B cell (primary cell): ENCODE results near the gene CALD1. TPM values are rescaled to one million over a fixed set of nuclear protein-coding genes. Genes with fewer than 3 reads are reported as not detected.

Experiments
- ATAC-seq: fragments of 200-7000 bp; cut with Tn5 transposase; one replicate; pipeline ENCODE4 v1.10.0; 2021; ENCODE audit warnings: low read depth, mild to moderate bottlenecking, moderate number of reproducible peaks, moderate library complexity
- CTCF ChIA-PET: fragments of 350-600 bp; sonication (Branson Sonifier 250); formaldehyde crosslinking; loops from one replicate; lab custom pipeline; 2021; ENCODE audit warnings: antibody characterized with exemption, inconsistent platforms; lab: Charles Lee
- POLR2A ChIA-PET: fragments of 350-600 bp; sonication (Branson Sonifier 250); formaldehyde crosslinking; loops from one replicate; lab custom pipeline; 2021; ENCODE audit warnings: antibody characterized with exemption; lab: Charles Lee
- DNase-seq: peaks from one replicate; pipeline ENCODE4 v3.0.0; 2013
- H2AFZ ChIP-seq: 2 replicates; pipeline ENCODE4 v1.6.1; 2012; ENCODE audit warnings: mild to moderate bottlenecking, low read depth, low read length; ENCODE audit not compliant: insufficient read depth, poor library complexity, severe bottlenecking
- H3K27ac ChIP-seq, 2 donors: 1 replicate in 1 of 2; 2 replicates in 1 of 2; pipeline ENCODE4 v1.5.1; 2012 to 2013; ENCODE audit warnings: low read length in 2 of 2, mild to moderate bottlenecking in 2 of 2, moderate library complexity in 1 of 2
- H3K27me3 ChIP-seq, 4 experiments: fragments of 200-600 bp in 1 of 4; sonication (generic) in 1 of 4; replicated peaks in 1 of 4; 1 replicate in 2 of 4; 2 replicates in 2 of 4; pipeline versions ENCODE4 v1.6.1 to v1.7.0; 2013 to 2016; ENCODE audit warnings: low read length in 3 of 4, mild to moderate bottlenecking in 2 of 4, mixed read lengths in 1 of 4, moderate library complexity in 1 of 4; ENCODE audit not compliant: insufficient read depth in 4 of 4, control insufficient read depth in 3 of 4; ENCODE audit errors: control extremely low read depth in 1 of 4
- H3K36me3 ChIP-seq, 2 experiments: replicated peaks in 1 of 2; 1 replicate in 1 of 2; 2 replicates in 1 of 2; pipeline versions ENCODE4 v1.6.1 to v1.7.1; 2013; ENCODE audit warnings: low read length in 1 of 2; ENCODE audit not compliant: insufficient read depth in 2 of 2, control insufficient read depth in 1 of 2; ENCODE audit errors: control extremely low read depth in 1 of 2, extremely low read depth in 1 of 2
- H3K4me1 ChIP-seq, 2 donors: fragments of 200-600 bp in 1 of 2; sonication (generic) in 1 of 2; 1 replicate in 1 of 2; 2 replicates in 1 of 2; pipeline versions ENCODE4 v1.5.1 to v1.6.1; 2013 to 2017; ENCODE audit warnings: low read length in 2 of 2; ENCODE audit not compliant: control insufficient read depth in 2 of 2, insufficient read depth in 2 of 2
- H3K4me2 ChIP-seq: replicated peaks from 2 replicates; pipeline ENCODE3; 2012; ENCODE audit warnings: mild to moderate bottlenecking, low read depth, low read length; ENCODE audit not compliant: poor library complexity, severe bottlenecking
- H3K4me3 ChIP-seq, 5 experiments: fragments of 200-600 bp in 1 of 5; sonication (generic) in 1 of 5; 1 replicate in 3 of 5; 2 replicates in 2 of 5; pipeline versions ENCODE4 v1.5.1 to v1.7.0; 2011 to 2016; ENCODE audit warnings: low read length in 4 of 5, mild to moderate bottlenecking in 4 of 5, low read depth in 2 of 5, control low read depth in 1 of 5, moderate library complexity in 1 of 5; ENCODE audit not compliant: insufficient read depth in 1 of 5; ENCODE audit errors: control extremely low read depth in 1 of 5, extremely low read depth in 1 of 5
- H3K79me2 ChIP-seq: fragments of 200-600 bp; sonication (generic); one replicate; pipeline ENCODE4 v1.6.0; 2016; ENCODE audit warnings: low read length; ENCODE audit not compliant: control insufficient read depth, insufficient read depth
- H3K9ac ChIP-seq: fragments of 200-600 bp; sonication (generic); 2 replicates; pipeline ENCODE4 v1.6.1; 2017; ENCODE audit warnings: mild to moderate bottlenecking, low read length, moderate library complexity
- H3K9me3 ChIP-seq, 3 donors: one replicate each; pipeline versions ENCODE4 v1.6.1 to v1.7.1; 2013; ENCODE audit warnings: low read length in 2 of 3; ENCODE audit not compliant: control insufficient read depth in 2 of 3, insufficient read depth in 1 of 3; ENCODE audit errors: control extremely low read depth in 1 of 3
- H4K20me1 ChIP-seq: 2 replicates; pipeline ENCODE4 v1.6.0; 2012; ENCODE audit warnings: mild to moderate bottlenecking, low read length; ENCODE audit not compliant: insufficient read depth, control insufficient read depth, poor library complexity, severe bottlenecking
- H3K27ac Mint-ChIP-seq: one replicate; pipeline ENCODE4 v1.8.0; 2021; ENCODE audit warnings: mixed read lengths
- H3K27me3 Mint-ChIP-seq: one replicate; pipeline ENCODE4 v1.8.0; 2021; ENCODE audit warnings: mixed read lengths
- H3K4me1 Mint-ChIP-seq: one replicate; pipeline ENCODE4 v1.8.0; 2021; ENCODE audit warnings: mixed read lengths
- H3K4me3 Mint-ChIP-seq: one replicate; pipeline ENCODE4 v1.8.0; 2021; ENCODE audit warnings: mixed read lengths
- H3K9me3 Mint-ChIP-seq: one replicate; pipeline ENCODE4 v1.8.0; 2022; ENCODE audit warnings: mixed read lengths; ENCODE audit not compliant: insufficient read depth
- CTCF ChIP-seq: fragments of 200-600 bp; IDR thresholded peaks from one replicate; pipeline ENCODE4 v1.8.0; 2022; ENCODE audit warnings: antibody characterized with exemption, mild to moderate bottlenecking
- EZH2 ChIP-seq: IDR thresholded peaks from 2 replicates; pipeline ENCODE4 v1.6.1; 2012; ENCODE audit warnings: borderline replicate concordance, low read depth, mild to moderate bottlenecking, moderate library complexity, low read length; ENCODE audit not compliant: insufficient read depth, poor library complexity, severe bottlenecking
- WGBS: methylation state at CpG from one replicate; pipeline ENCODE4 v1.1.5; 2013; ENCODE audit warnings: missing lambda C conversion rate; ENCODE audit not compliant: insufficient coverage; 5-methylcytosine and 5-hydroxymethylcytosine counted together
- intact Hi-C: fragments of 100-400 bp; cut with micrococcal nuclease; formaldehyde crosslinking; loops from one replicate; pipeline ENCODE4 v1.10.0; 2022
- polyA plus RNA-seq: library from polyadenylated mRNA; depleted of rRNA; stranded (reverse); fragments of >200 nt; gene quantifications from 2 replicates; pipeline ENCODE4 v1.2.3, GENCODE V29; 2012
- total RNA-seq, 2 donors: library from RNA; stranded (reverse); fragments of 120-200 nt in 1 of 2; gene quantifications; 1 replicate in 1 of 2; 2 replicates in 1 of 2; pipeline versions ENCODE4 v1.2.3 to v1.2.4, GENCODE V29; 2013 to 2022

CALD1 gene
- total and polyA plus RNA-seq, 2 donors (not counting 1 experiment from before 2014, with no cell fraction given): 0.18 to 0.69 TPM

- ChIA-PET POLR2A (no interaction called here), CTCF (interaction anchor here (1.3 kb wide), 1 partner anchor 148 kb away, joined by 3 read pairs; no protein-coding TSS in a partner anchor)
- H3K4me1 Mint-ChIP-seq: no peaks in the 10 kb centered on the region
- Histone ChIP-seq H3K9ac (no peak overlapping the region), H3K4me1 (peaks cover 21% of the 10 kb centered on the region in 2 donors), H3K27me3 (peaks cover 0 to 10% (median 9%) of the 10 kb centered on the region in 4 experiments), H2AFZ (no peak overlapping the region), H4K20me1 (no peaks in the 10 kb centered on the region), H3K4me2 (no peak overlapping the region), H3K79me2 (no peaks in the 10 kb centered on the region), H3K9me3 (no peaks in the 10 kb centered on the region), H3K4me3 (no peak overlapping the region), H3K27ac (no peak overlapping the region), H3K36me3 (no peaks in the 10 kb centered on the region)
- H3K27me3 Mint-ChIP-seq: peaks cover 28% of the 10 kb centered on the region
- H3K27ac Mint-ChIP-seq: no peak overlapping the region
- ATAC-seq: no peak
- intact Hi-C loops: no loop called here
- no CpG with 5 or more reads among the region's 2 CpGs for WGBS
- DNase-seq: no peak
- H3K9me3 Mint-ChIP-seq: no peaks in the 10 kb centered on the region
- TF ChIP-seq EZH2: no peak
- no peak for TF ChIP-seq CTCF
- no peak overlapping the region for H3K4me3 Mint-ChIP-seq
Measured at GRCh38 chr7:134781171-134781570, 1.7 kb downstream of the CALD1 start.

GRCh38 chr7:134782121-134782623, 2.7 kb downstream of the CALD1 start:
- Mint-ChIP-seq H3K27me3 (peaks cover 32% of the 10 kb centered on the region), H3K4me3 (peak overlapping the region; percentile 69), H3K4me1 (no peaks in the 10 kb centered on the region), H3K27ac (peak overlapping the region; percentile 76), H3K9me3 (no peaks in the 10 kb centered on the region)
- ATAC-seq: peak; percentile 83
- Histone ChIP-seq H4K20me1 (no peaks in the 10 kb centered on the region), H3K9ac (peak overlapping the region; percentile 34), H3K4me2 (peak overlapping the region; percentile 54), H3K27ac (no peak overlapping the region), H3K4me1 (peaks cover 21% of the 10 kb centered on the region in 2 donors), H3K4me3 (peak overlapping the region in 2 of 5 experiments; percentile 11 to 14), H2AFZ (peak overlapping the region; percentile 36), H3K36me3 (no peaks in the 10 kb centered on the region), H3K79me2 (no peaks in the 10 kb centered on the region), H3K9me3 (no peaks in the 10 kb centered on the region), H3K27me3 (peaks cover 0 to 10% (median 9%) of the 10 kb centered on the region in 4 experiments)
- POLR2A ChIA-PET: no interaction called here
- 20% methylated on average over 1 of the region's 4 CpGs for WGBS
- TF ChIP-seq CTCF (no peak), EZH2 (no peak)
- intact Hi-C loops: no loop called here
- CTCF ChIA-PET: interaction anchor here (0.6 kb wide), 1 partner anchor 233 kb away, joined by 3 read pairs; the partner anchor contains the start of gene AKR1B15
- DNase-seq: peak; percentile 62
